HCT116 (cell line): Measurements from ENCODE around the gene C11orf91. TPM values are rescaled to one million over a fixed set of nuclear protein-coding genes. Genes with fewer than 3 reads are reported as not detected.
"Not testable (repeated sequence)": the region's sequence is repeated elsewhere in the genome, so short reads cannot be mapped to it uniquely, and the experiment has no call there.

ENCODE experiments used
- ATAC-seq: fragments of 200-7000 bp; cut with Tn5 transposase; 2 replicates; pipeline ENCODE4 v1.9.1; 2020; ENCODE audit warnings: mild to moderate bottlenecking, moderate library complexity
- BruUV-seq: library from RNA; stranded (reverse); fragments of 400-500 nt; replicated peaks from 2 replicates; lab custom pipeline; 2021; lab: Mats Ljungman, UMichigan
- CTCF ChIA-PET: fragments of 300-600 bp; sonication (Branson Sonifier 250); formaldehyde crosslinking; loops from one replicate; lab custom pipeline; 2021; ENCODE audit warnings: antibody characterized with exemption; lab: Charles Lee
- POLR2A ChIA-PET: fragments of 300-600, 350-600 bp; sonication (Branson Sonifier 250); formaldehyde crosslinking; loops from one replicate; lab custom pipeline; 2021; ENCODE audit warnings: antibody characterized with exemption; lab: Charles Lee
- RAD21 ChIA-PET, 2 experiments: fragments of 300-600 bp; sonication (Branson Sonifier 250); formaldehyde crosslinking; loops; one replicate each; lab custom pipeline; 2023; ENCODE audit warnings: low total read pairs in 2 of 2; ENCODE audit not compliant: uncharacterized antibody in 2 of 2, unreplicated experiment in 2 of 2, low non-redundant PET in 1 of 2; lab: Charles Lee
- DNase-seq: peaks from one replicate; pipeline ENCODE4 v3.0.0-alpha.2; 2010; ENCODE audit warnings: low read depth, low spot score
- H2AFZ ChIP-seq: fragments of 200-600 bp; shearing (Covaris generic), sonication (generic); 2 replicates; pipeline ENCODE4 v1.6.1; 2017; ENCODE audit warnings: low read depth, mixed run types, mixed read lengths, antibody characterized with exemption, low read length; ENCODE audit not compliant: poor library complexity, severe bottlenecking
- H3K27ac ChIP-seq: 2 replicates; pipeline ENCODE4 v1.5.1; 2012; ENCODE audit warnings: low read depth, low read length
- H3K27me3 ChIP-seq: fragments of 200-600 bp; sonication (generic); 2 replicates; pipeline ENCODE4 v1.6.1; 2016; ENCODE audit warnings: mixed run types, low read length, mixed read lengths; ENCODE audit not compliant: insufficient read depth
- H3K36me3 ChIP-seq, 2 experiments: fragments of 200-500 bp in 1 of 2; fragments of 200-600 bp in 1 of 2; sonication (Bioruptor generic) in 1 of 2; sonication (generic) in 1 of 2; 2 replicates each; pipeline versions ENCODE4 v1.5.1 to v1.6.1; 2014 to 2016; ENCODE audit warnings: low read length in 2 of 2, inconsistent platforms in 1 of 2, mixed read lengths in 1 of 2, mixed run types in 1 of 2; ENCODE audit not compliant: insufficient read depth in 2 of 2, control insufficient read depth in 1 of 2
- H3K4me1 ChIP-seq, 2 experiments: fragments of 200-600 bp in 1 of 2; sonication (generic) in 1 of 2; 2 replicates each; pipeline versions ENCODE4 v1.5.1 to v1.6.1; 2012 to 2017; ENCODE audit warnings: low read length in 2 of 2, inconsistent platforms in 1 of 2, mild to moderate bottlenecking in 1 of 2, mixed read lengths in 1 of 2, mixed run types in 1 of 2, moderate library complexity in 1 of 2; ENCODE audit not compliant: insufficient read depth in 2 of 2, control insufficient read depth in 1 of 2
- H3K4me2 ChIP-seq: fragments of 200-600 bp; sonication (generic); 2 replicates; pipeline ENCODE4 v1.6.1; 2017; ENCODE audit warnings: mixed run types, low read length, mixed read lengths
- H3K4me3 ChIP-seq, 2 experiments: fragments of 200-600 bp in 1 of 2; sonication (generic) in 1 of 2; replicated peaks in 1 of 2; 2 replicates each; pipeline ENCODE4 v1.5.1; 2011 to 2016; ENCODE audit warnings: low read length in 2 of 2, control low read depth in 1 of 2, low read depth in 1 of 2, mild to moderate bottlenecking in 1 of 2, mixed read lengths in 1 of 2, mixed run types in 1 of 2
- H3K79me2 ChIP-seq: fragments of 200-600 bp; sonication (generic); 2 replicates; pipeline ENCODE4 v1.6.1; 2017; ENCODE audit warnings: mild to moderate bottlenecking, mixed run types, low read length, moderate library complexity, mixed read lengths; ENCODE audit not compliant: insufficient read depth
- H3K9ac ChIP-seq: fragments of 200-600 bp; sonication (generic); 2 replicates; pipeline ENCODE4 v1.6.1; 2016; ENCODE audit warnings: low read length, mixed read lengths
- H3K9me2 ChIP-seq: fragments of 200-600 bp; sonication (generic), shearing (Covaris generic); 2 replicates; pipeline ENCODE4 v1.6.1; 2017; ENCODE audit warnings: mixed run types, mild to moderate bottlenecking, moderate library complexity; ENCODE audit not compliant: insufficient read depth
- H3K9me3 ChIP-seq, 2 experiments: fragments of 200-500 bp in 1 of 2; fragments of 200-600 bp in 1 of 2; sonication (Bioruptor generic) in 1 of 2; sonication (generic) in 1 of 2; 2 replicates each; pipeline ENCODE4 v1.6.1; 2014 to 2017; ENCODE audit warnings: low read length in 2 of 2, mixed read lengths in 2 of 2, inconsistent platforms in 1 of 2, low read depth in 1 of 2, mild to moderate bottlenecking in 1 of 2, mixed run types in 1 of 2, moderate library complexity in 1 of 2; ENCODE audit not compliant: control insufficient read depth in 1 of 2, insufficient read depth in 1 of 2
- H4K20me1 ChIP-seq: fragments of 200-600 bp; sonication (generic), shearing (Covaris generic); 2 replicates; pipeline ENCODE4 v1.6.1; 2017; ENCODE audit warnings: mixed run types, mild to moderate bottlenecking, moderate library complexity; ENCODE audit not compliant: insufficient read depth
- CEBPB ChIP-seq: IDR thresholded peaks from 2 replicates; pipeline ENCODE4 v1.6.1; 2012; ENCODE audit warnings: low read depth
- EGR1 ChIP-seq: IDR thresholded peaks from 2 replicates; pipeline ENCODE4 v1.6.1; 2012; ENCODE audit warnings: low read depth
- EZH2phosphoT487 ChIP-seq: fragments of 200-600 bp; IDR thresholded peaks from 2 replicates; pipeline ENCODE4 v1.6.1; 2018; ENCODE audit warnings: antibody characterized with exemption, borderline replicate concordance
- POLR2A ChIP-seq: IDR thresholded peaks from 2 replicates; pipeline ENCODE4 v1.7.0; 2011; ENCODE audit warnings: borderline replicate concordance; ENCODE audit not compliant: insufficient read depth, insufficient read length; ENCODE audit errors: extremely low read depth
- intact Hi-C: fragments of 100-400 bp; cut with micrococcal nuclease; formaldehyde crosslinking; loops from 2 replicates; pipeline ENCODE4 v1.10.0; 2022
- total RNA-seq: library from RNA; stranded (reverse); gene quantifications from one replicate; pipeline ENCODE4 v1.2.1, GENCODE V29; 2021; ENCODE audit not compliant: unreplicated experiment
- TF ChIP-seq, protein P1 (sequence below), 3 experiments: fragments of 200-600 bp in 1 of 3; sonication (generic) in 1 of 3; IDR thresholded peaks in 2 of 3; conservative IDR thresholded peaks in 1 of 3; 2 replicates each; pipeline ENCODE4 v1.5.1; 2012 to 2017; ENCODE audit warnings: low read depth in 2 of 3, low read length in 2 of 3, antibody characterized with exemption in 1 of 3, borderline replicate concordance in 1 of 3, control low read depth in 1 of 3, mild to moderate bottlenecking in 1 of 3, mixed read lengths in 1 of 3, mixed run types in 1 of 3, moderate library complexity in 1 of 3; ENCODE audit not compliant: insufficient read depth in 1 of 3

C11orf91 gene
- total RNA-seq, 1 experiment from 2014 or later: 0.54 TPM

DNA sequence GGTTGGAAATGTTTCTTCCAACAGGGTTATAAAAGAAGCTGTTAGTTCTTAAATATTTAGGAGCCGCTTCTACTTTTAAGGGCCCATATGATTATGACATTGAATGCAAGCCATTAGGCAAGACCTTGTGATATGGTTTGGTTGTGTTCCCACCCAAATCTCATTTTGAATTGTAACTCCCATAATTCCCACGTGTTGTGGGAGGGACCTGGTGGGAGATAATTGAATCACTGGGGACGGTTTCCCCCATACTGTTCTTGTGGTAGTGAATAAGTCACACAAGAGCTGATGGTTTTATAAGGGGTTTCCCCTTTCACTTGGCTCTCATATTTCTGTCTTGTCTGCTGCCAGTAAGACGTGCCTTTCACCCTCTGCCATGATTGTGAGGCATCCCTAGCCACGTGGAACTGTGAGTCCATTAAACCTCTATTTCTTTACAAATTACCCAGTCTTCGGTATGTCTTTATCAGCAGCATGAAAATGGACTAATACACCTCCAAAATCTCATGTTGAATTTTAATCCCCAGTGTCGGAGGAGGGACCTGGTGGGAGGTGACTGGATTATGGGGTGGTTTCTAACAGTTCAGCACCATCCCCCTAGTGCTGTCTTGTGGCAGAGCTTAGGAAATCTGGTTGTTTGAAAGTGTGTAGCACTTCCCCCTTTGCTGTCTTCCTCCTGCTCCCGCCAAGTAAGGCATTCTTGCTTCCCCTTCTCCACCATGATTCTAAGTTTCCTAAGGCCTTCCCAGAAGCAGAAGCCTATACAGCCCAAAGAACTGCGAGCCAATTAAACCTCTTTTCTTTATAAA, 31.3 kb upstream of the C11orf91 start:
- ChIA-PET RAD21 (no interaction called here), POLR2A (no interaction called here), CTCF (no interaction called here)
- H3K4me3 ChIP-seq: no peak overlapping the region
- H4K20me1 ChIP-seq: no peaks in the 10 kb centered on the region
- DNase-seq (no peak), ATAC-seq (no peak)
- no peak overlapping the region for H2AFZ ChIP-seq
- intact Hi-C loops: no loop called here
- H3K27me3 ChIP-seq: no peaks in the 10 kb centered on the region
- peaks cover 9 to 19% of the 10 kb centered on the region in 2 experiments for H3K4me1 ChIP-seq
- H3K4me2 ChIP-seq: no peak overlapping the region
- no peak overlapping the region for H3K9ac ChIP-seq
- peaks cover 76% of the 10 kb centered on the region for H3K79me2 ChIP-seq
- no peaks in the 10 kb centered on the region for H3K9me2 ChIP-seq
- peaks cover 0 to 10% of the 10 kb centered on the region in 2 experiments; a peak in 1 of 4 replicates for H3K36me3 ChIP-seq
- BruUV-seq: no TSS peak
- H3K9me3 ChIP-seq: no peaks in the 10 kb centered on the region
- TF ChIP-seq POLR2A (no peak), CEBPB (no peak)
- TF ChIP-seq, protein P1, sequence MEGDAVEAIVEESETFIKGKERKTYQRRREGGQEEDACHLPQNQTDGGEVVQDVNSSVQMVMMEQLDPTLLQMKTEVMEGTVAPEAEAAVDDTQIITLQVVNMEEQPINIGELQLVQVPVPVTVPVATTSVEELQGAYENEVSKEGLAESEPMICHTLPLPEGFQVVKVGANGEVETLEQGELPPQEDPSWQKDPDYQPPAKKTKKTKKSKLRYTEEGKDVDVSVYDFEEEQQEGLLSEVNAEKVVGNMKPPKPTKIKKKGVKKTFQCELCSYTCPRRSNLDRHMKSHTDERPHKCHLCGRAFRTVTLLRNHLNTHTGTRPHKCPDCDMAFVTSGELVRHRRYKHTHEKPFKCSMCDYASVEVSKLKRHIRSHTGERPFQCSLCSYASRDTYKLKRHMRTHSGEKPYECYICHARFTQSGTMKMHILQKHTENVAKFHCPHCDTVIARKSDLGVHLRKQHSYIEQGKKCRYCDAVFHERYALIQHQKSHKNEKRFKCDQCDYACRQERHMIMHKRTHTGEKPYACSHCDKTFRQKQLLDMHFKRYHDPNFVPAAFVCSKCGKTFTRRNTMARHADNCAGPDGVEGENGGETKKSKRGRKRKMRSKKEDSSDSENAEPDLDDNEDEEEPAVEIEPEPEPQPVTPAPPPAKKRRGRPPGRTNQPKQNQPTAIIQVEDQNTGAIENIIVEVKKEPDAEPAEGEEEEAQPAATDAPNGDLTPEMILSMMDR (IDR thresholded peaks at IDR 0.05 in 2 of 3, conservative IDR thresholded peaks at IDR 0.05 in 1 of 3; ENCODE audit: borderline replicate concordance in 1 of 3, insufficient read depth in 1 of 3, low read depth in 2 of 3, low read length in 2 of 3): no peak
- no peak overlapping the region for H3K27ac ChIP-seq

DNA sequence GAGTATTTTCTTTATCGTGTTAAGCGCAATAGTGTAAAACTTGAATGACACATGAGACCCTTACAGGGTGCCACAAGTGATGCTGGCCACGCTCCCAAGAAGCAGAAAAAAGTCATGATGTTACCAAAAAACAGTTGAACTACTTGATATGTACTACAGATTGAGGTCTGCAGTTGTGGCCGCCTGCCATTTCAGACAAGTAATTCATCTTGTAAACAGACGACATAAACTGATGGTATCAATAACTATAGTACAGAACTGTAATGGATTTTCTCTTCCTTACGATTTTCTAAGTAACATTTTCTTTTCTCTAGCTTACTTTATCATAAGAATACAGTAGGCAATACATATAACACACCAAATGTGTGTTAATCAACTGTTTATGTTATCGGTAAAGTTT, 30.1 kb upstream of the C11orf91 start:
- H3K4me1 ChIP-seq: peaks cover 7 to 16% of the 10 kb centered on the region in 2 experiments

DNA sequence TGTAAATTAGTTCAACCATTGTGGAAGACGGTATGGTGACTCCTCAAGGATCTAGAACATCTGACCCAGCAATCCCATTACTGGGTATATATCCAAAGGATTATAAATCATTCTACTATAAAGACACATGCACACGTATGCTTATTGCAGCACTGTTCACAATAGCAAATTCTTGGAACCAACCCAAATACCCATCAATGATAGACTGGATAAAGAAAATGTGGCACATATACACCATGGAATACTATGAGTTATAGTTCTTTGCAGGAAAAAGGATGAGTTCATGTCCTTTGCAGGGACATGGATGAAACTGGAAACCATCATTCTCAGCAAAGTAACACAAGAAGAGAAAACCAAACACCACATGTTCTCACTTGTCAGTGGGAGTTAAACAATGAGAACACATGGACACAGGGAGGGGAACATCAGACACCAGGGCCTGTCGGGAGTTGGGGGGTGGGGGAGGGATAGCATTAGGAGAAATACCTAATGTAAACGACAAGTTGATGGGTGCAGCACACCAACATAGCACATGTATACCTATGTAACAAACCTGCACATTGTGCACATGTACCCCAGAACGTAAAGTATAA, 28.5 kb upstream of the C11orf91 start:
- intact Hi-C loops, H3K27ac ChIP-seq, H3K4me2 ChIP-seq, H3K4me3 ChIP-seq, H3K27me3 ChIP-seq, CTCF ChIA-PET, BruUV-seq, RAD21 ChIA-PET, DNase-seq, POLR2A ChIA-PET, H4K20me1 ChIP-seq, H2AFZ ChIP-seq, H3K9ac ChIP-seq, H3K9me2 ChIP-seq, ATAC-seq, H3K9me3 ChIP-seq: not testable (repeated sequence)
- H3K36me3 ChIP-seq: peaks cover 0 to 10% of the 10 kb centered on the region in 2 experiments; a peak in 1 of 4 replicates
- H3K79me2 ChIP-seq: peaks cover 80% of the 10 kb centered on the region
- H3K4me1 ChIP-seq: peaks cover 13 to 20% of the 10 kb centered on the region in 2 experiments

More for the DNA sequence above, 30.1 kb upstream of the C11orf91 start:
- intact Hi-C loops: no loop called here
- ATAC-seq: no peak
- H3K36me3 ChIP-seq: peaks cover 0 to 10% of the 10 kb centered on the region in 2 experiments; a peak in 1 of 4 replicates
- H3K27me3 ChIP-seq: no peaks in the 10 kb centered on the region
- H2AFZ ChIP-seq: no peak overlapping the region
- H3K27ac ChIP-seq: no peak overlapping the region
- TF ChIP-seq EGR1 (no peak), CEBPB (no peak), EZH2phosphoT487 (no peak)
- DNase-seq: no peak
- no peaks in the 10 kb centered on the region for H3K9me2 ChIP-seq
- no TSS peak for BruUV-seq
- no peaks in the 10 kb centered on the region for H3K9me3 ChIP-seq
- peaks cover 80% of the 10 kb centered on the region for H3K79me2 ChIP-seq
- POLR2A ChIA-PET: no interaction called here
- CTCF ChIA-PET: interaction anchor here (0.6 kb wide), 1 partner anchor 12 kb away, joined by 3 read pairs; no protein-coding TSS in a partner anchor
- H3K9ac ChIP-seq: no peak overlapping the region
- RAD21 ChIA-PET: no interaction called here
- no peaks in the 10 kb centered on the region for H4K20me1 ChIP-seq
- H3K4me3 ChIP-seq: no peak overlapping the region
- no peak overlapping the region for H3K4me2 ChIP-seq
